H9 (cell line): ENCODE results near the gene RBBP4. TPM values are rescaled to one million over a fixed set of nuclear protein-coding genes. Genes with fewer than 3 reads are reported as not detected.

ENCODE experiments used
- DNase-seq: peaks from one replicate; pipeline ENCODE4 v3.0.0-alpha.2; 2017
- H2AFZ ChIP-seq: one replicate; pipeline ENCODE4 v1.6.1; 2013; ENCODE audit warnings: mild to moderate bottlenecking, low read length, control low read depth, moderate library complexity
- H2AK5ac ChIP-seq: 2 replicates; pipeline ENCODE4 v1.6.1; 2013; ENCODE audit warnings: low read length, control low read depth, mixed read lengths; ENCODE audit not compliant: insufficient read length
- H2BK120ac ChIP-seq: one replicate; pipeline ENCODE4 v1.6.1; 2013; ENCODE audit warnings: low read depth, mild to moderate bottlenecking, low read length, control low read depth, inconsistent platforms; ENCODE audit not compliant: poor library complexity, severe bottlenecking
- H2BK12ac ChIP-seq: 2 replicates; pipeline ENCODE4 v1.6.1; 2013; ENCODE audit warnings: low read length, control low read depth, mixed read lengths, low read depth; ENCODE audit not compliant: insufficient read length
- H2BK15ac ChIP-seq: 2 replicates; pipeline ENCODE4 v1.6.1; 2013; ENCODE audit warnings: low read depth, low read length, control low read depth
- H2BK20ac ChIP-seq: one replicate; pipeline ENCODE4 v1.6.1; 2013; ENCODE audit warnings: low read depth, mild to moderate bottlenecking, low read length, control low read depth, inconsistent platforms; ENCODE audit not compliant: poor library complexity, severe bottlenecking
- H2BK5ac ChIP-seq: 2 replicates; pipeline ENCODE4 v1.6.1; 2013; ENCODE audit warnings: low read length, control low read depth, mixed read lengths; ENCODE audit not compliant: insufficient read length
- H3K14ac ChIP-seq: 2 replicates; pipeline ENCODE4 v1.6.1; 2013; ENCODE audit warnings: low read length, control low read depth; ENCODE audit not compliant: insufficient read depth
- H3K18ac ChIP-seq: 2 replicates; pipeline ENCODE4 v1.6.1; 2013; ENCODE audit warnings: low read depth, mild to moderate bottlenecking, mixed read lengths, low read length, control low read depth; ENCODE audit not compliant: insufficient read length
- H3K23ac ChIP-seq: 2 replicates; pipeline ENCODE4 v1.6.1; 2013; ENCODE audit warnings: low read length, control low read depth, mixed read lengths, low read depth; ENCODE audit not compliant: insufficient read length
- H3K23me2 ChIP-seq: 2 replicates; pipeline ENCODE4 v1.6.1; 2013; ENCODE audit warnings: low read depth, mild to moderate bottlenecking, mixed read lengths, low read length, control low read depth; ENCODE audit not compliant: insufficient read length, poor library complexity, severe bottlenecking
- H3K27ac ChIP-seq: 2 replicates; pipeline ENCODE4 v1.5.1; 2013; ENCODE audit warnings: low read length, control low read depth, mixed read lengths, low read depth; ENCODE audit not compliant: insufficient read length
- H3K27me3 ChIP-seq: 2 replicates; pipeline ENCODE4 v1.6.1; 2013; ENCODE audit warnings: low read length, control low read depth, inconsistent platforms; ENCODE audit not compliant: insufficient read depth
- H3K4ac ChIP-seq: 2 replicates; pipeline ENCODE4 v1.6.1; 2013; ENCODE audit warnings: low read depth, mild to moderate bottlenecking, control low read depth, inconsistent platforms, low read length, moderate library complexity
- H3K4me1 ChIP-seq: 2 replicates; pipeline ENCODE4 v1.6.1; 2013; ENCODE audit warnings: low read length, control low read depth, inconsistent platforms; ENCODE audit not compliant: insufficient read depth
- H3K4me2 ChIP-seq: 2 replicates; pipeline ENCODE4 v1.6.1; 2013; ENCODE audit warnings: low read length, control low read depth, mixed read lengths; ENCODE audit not compliant: insufficient read length, insufficient read depth
- H3K56ac ChIP-seq: 2 replicates; pipeline ENCODE4 v1.6.1; 2013; ENCODE audit warnings: low read depth, mild to moderate bottlenecking, mixed read lengths, low read length, control low read depth; ENCODE audit not compliant: insufficient read length
- H3K79me1 ChIP-seq: 2 replicates; pipeline ENCODE4 v1.6.1; 2013; ENCODE audit warnings: low read depth, mild to moderate bottlenecking, moderate library complexity, low read length, control low read depth, inconsistent platforms; ENCODE audit not compliant: insufficient read depth, poor library complexity, severe bottlenecking
- H3K79me2 ChIP-seq: 2 replicates; pipeline ENCODE4 v1.6.1; 2013; ENCODE audit warnings: low read length, control low read depth, inconsistent platforms; ENCODE audit not compliant: insufficient read depth
- H3K9ac ChIP-seq: 2 replicates; pipeline ENCODE4 v1.6.1; 2013; ENCODE audit warnings: low read length, control low read depth, mixed read lengths; ENCODE audit not compliant: insufficient read length; ENCODE audit errors: extremely low read depth
- H3K9me3 ChIP-seq: one replicate; pipeline ENCODE4 v1.6.1; 2013; ENCODE audit warnings: low read depth, low read length, inconsistent platforms; ENCODE audit not compliant: control insufficient read depth
- H3T11ph ChIP-seq: one replicate; pipeline ENCODE4 v1.6.1; 2013; ENCODE audit warnings: mild to moderate bottlenecking, low read length, control low read depth, inconsistent platforms
- H4K20me1 ChIP-seq: one replicate; pipeline ENCODE4 v1.6.1; 2013; ENCODE audit not compliant: control insufficient read depth, insufficient read length, insufficient read depth
- H4K5ac ChIP-seq: 2 replicates; pipeline ENCODE4 v1.6.1; 2013; ENCODE audit warnings: low read depth, mild to moderate bottlenecking, mixed read lengths, low read length, control low read depth; ENCODE audit not compliant: insufficient read length
- H4K8ac ChIP-seq: replicated peaks from 2 replicates; pipeline ENCODE4 v1.6.1; 2013; ENCODE audit warnings: low read length, control low read depth, mixed read lengths, low read depth; ENCODE audit not compliant: insufficient read length
- H4K91ac ChIP-seq: 2 replicates; pipeline ENCODE4 v1.6.1; 2013; ENCODE audit warnings: low read depth, mild to moderate bottlenecking, moderate library complexity, mixed read lengths, low read length, control low read depth; ENCODE audit not compliant: insufficient read length
- H3K27ac Mint-ChIP-seq, 3 experiments: 2 replicates in 2 of 3; 3 replicates in 1 of 3; pipeline ENCODE4 v1.8.0; 2020 to 2021; ENCODE audit warnings: mixed read lengths in 3 of 3, mild to moderate bottlenecking in 1 of 3, moderate library complexity in 1 of 3
- H3K27me3 Mint-ChIP-seq: 2 replicates; pipeline ENCODE4 v1.8.0; 2021; ENCODE audit warnings: low read depth, mild to moderate bottlenecking, moderate library complexity, mixed read lengths
- H3K36me3 Mint-ChIP-seq, 3 experiments: 2 replicates in 2 of 3; 3 replicates in 1 of 3; pipeline ENCODE4 v1.8.0; 2020 to 2021; ENCODE audit warnings: low read depth in 3 of 3, mixed read lengths in 3 of 3; ENCODE audit not compliant: insufficient read depth in 1 of 3
- H3K4me1 Mint-ChIP-seq, 2 experiments: 2 replicates each; pipeline ENCODE4 v1.8.0; 2020; ENCODE audit warnings: mixed read lengths in 2 of 2
- H3K4me3 Mint-ChIP-seq, 2 experiments: 2 replicates in 1 of 2; 3 replicates in 1 of 2; pipeline ENCODE4 v1.8.0; 2020 to 2021; ENCODE audit warnings: mild to moderate bottlenecking in 2 of 2, mixed read lengths in 2 of 2, moderate library complexity in 1 of 2
- H3K9me3 Mint-ChIP-seq, 2 experiments: 2 replicates in 1 of 2; 3 replicates in 1 of 2; pipeline ENCODE4 v1.8.0; 2020; ENCODE audit warnings: mild to moderate bottlenecking in 2 of 2, mixed read lengths in 2 of 2, moderate library complexity in 1 of 2
- CTCF ChIP-seq: fragments of 200-600 bp; sonication (generic); conservative IDR thresholded peaks from 3 replicates; pipeline ENCODE4 v1.8.0; 2021; ENCODE audit warnings: antibody characterized with exemption, mild to moderate bottlenecking
- WGBS: extraction: QIAGEN DNeasy Blood & Tissue Kit; methylation state at CpG from one replicate; pipeline ENCODE4 v1.1.7; 2013; ENCODE audit warnings: missing lambda C conversion rate, low lambda C conversion rate, mixed read lengths; ENCODE audit not compliant: insufficient read length; ENCODE audit errors: extremely low coverage; 5-methylcytosine and 5-hydroxymethylcytosine counted together
- total RNA-seq: library from RNA; stranded (reverse); gene quantifications from 2 replicates; pipeline ENCODE4 v1.2.1, GENCODE V29; 2021

Gene RBBP4
- total RNA-seq, 1 experiment from 2014 or later: 416 TPM

- Histone ChIP-seq H3K4me1 (peaks cover 2% of the 10 kb centered on the region; the same call in 1 of the 2 replicates), H3K23ac (no peak overlapping the region), H3K14ac (no peak overlapping the region), H4K5ac (no peak overlapping the region), H2BK20ac (no peak overlapping the region), H2BK120ac (no peak overlapping the region), H3T11ph (no peak overlapping the region), H2BK15ac (no peak overlapping the region), H3K79me2 (no peaks in the 10 kb centered on the region), H3K27me3 (no peaks in the 10 kb centered on the region), H3K9ac (no peak overlapping the region), H3K4ac (no peak overlapping the region), H4K8ac (no peak overlapping the region), H3K27ac (no peak overlapping the region), H2AK5ac (no peak overlapping the region), H3K9me3 (no peaks in the 10 kb centered on the region), H3K4me2 (no peak overlapping the region), H4K91ac (no peak overlapping the region), H3K56ac (no peak overlapping the region), H2BK12ac (no peak overlapping the region), H2AFZ (no peak overlapping the region), H3K23me2 (peaks cover 5% of the 10 kb centered on the region), H3K18ac (no peak overlapping the region), H4K20me1 (no peaks in the 10 kb centered on the region), H3K79me1 (no peaks in the 10 kb centered on the region), H2BK5ac (no peak overlapping the region)
- peaks cover 7 to 12% of the 10 kb centered on the region in 2 experiments for H3K4me1 Mint-ChIP-seq
- DNase-seq: no peak
- no peaks in the 10 kb centered on the region; a peak in 1 of 7 replicates for H3K36me3 Mint-ChIP-seq
- no peaks in the 10 kb centered on the region for H3K9me3 Mint-ChIP-seq
- TF ChIP-seq CTCF: no peak
- no CpG with 5 or more reads among the region's 2 CpGs for WGBS
- H3K27me3 Mint-ChIP-seq: peaks cover 27% of the 10 kb centered on the region
- no peak overlapping the region; a peak in 1 of 5 replicates for H3K4me3 Mint-ChIP-seq
- H3K27ac Mint-ChIP-seq: no peak overlapping the region
Observed at GRCh38 chr1:32709075-32709474, 58.1 kb downstream of the RBBP4 start.
